GM12878 (cell line): Measurements from ENCODE around the gene OS9. TPM values are rescaled to one million over a fixed set of nuclear protein-coding genes. Genes with fewer than 3 reads are reported as not detected.

Source experiments
- ATAC-seq: fragments of 200-7000 bp; cut with Tn5 transposase; 3 replicates; pipeline ENCODE4 v1.9.1; 2020; ENCODE audit warnings: mild to moderate bottlenecking, moderate library complexity
- BruUV-seq: library from RNA; stranded (reverse); fragments of 400-500 nt; replicated peaks from 2 replicates; lab custom pipeline; 2021; lab: Mats Ljungman, UMichigan
- CTCF ChIA-PET: fragments of 300-600 bp; sonication (Branson Sonifier 250); formaldehyde crosslinking; extraction: SDS; loops from one replicate; lab custom pipeline; 2021; ENCODE audit warnings: inconsistent platforms; lab: Yijun Ruan, JAX
- POLR2A ChIA-PET: fragments of 350-600 bp; formaldehyde crosslinking; extraction: SDS; loops from one replicate; lab custom pipeline; 2021; ENCODE audit warnings: inconsistent platforms; lab: Charles Lee
- RAD21 ChIA-PET: fragments of 300-600 bp; sonication (Branson Sonifier 250); formaldehyde crosslinking; loops from one replicate; lab custom pipeline; 2023; ENCODE audit warnings: antibody characterized with exemption; ENCODE audit not compliant: unreplicated experiment; lab: Charles Lee
- SMC1A ChIA-PET: fragments of 300-600 bp; sonication (Branson Sonifier 250); formaldehyde crosslinking; loops from one replicate; lab custom pipeline; 2023; ENCODE audit not compliant: unreplicated experiment, uncharacterized antibody; lab: Charles Lee
- DNase-seq: peaks from one replicate; pipeline ENCODE4 v3.0.0-alpha.2; 2011; ENCODE audit warnings: low read depth, low spot score
- FAIRE-seq: peaks from 3 replicates; lab custom pipeline; 2011; peaks lifted over from hg19 to GRCh38; lab: Jason Lieb, UNC
- H2AFZ ChIP-seq: 2 replicates; pipeline ENCODE4 v1.6.0; 2011; ENCODE audit warnings: low read depth, low read length, control low read depth; ENCODE audit not compliant: control insufficient read depth
- H3K27ac ChIP-seq: 2 replicates; pipeline ENCODE4 v1.5.1; 2011; ENCODE audit warnings: control low read depth; ENCODE audit not compliant: control insufficient read depth, insufficient read depth
- H3K27me3 ChIP-seq, 2 experiments: replicated peaks in 1 of 2; 2 replicates each; pipeline versions ENCODE4 v1.6.0 to v1.6.1; 2011; ENCODE audit warnings: low read length in 1 of 2; ENCODE audit not compliant: control insufficient read depth in 2 of 2, insufficient read depth in 2 of 2
- H3K36me3 ChIP-seq, 2 experiments: 2 replicates each; pipeline ENCODE4 v1.5.1; 2011; ENCODE audit warnings: low read length in 1 of 2; ENCODE audit not compliant: control insufficient read depth in 2 of 2, insufficient read depth in 2 of 2
- H3K4me1 ChIP-seq: 2 replicates; pipeline ENCODE4 v1.6.1; 2011; ENCODE audit warnings: mild to moderate bottlenecking, low read length, moderate library complexity, mixed read lengths; ENCODE audit not compliant: control insufficient read depth, insufficient read depth
- H3K4me2 ChIP-seq: 2 replicates; pipeline ENCODE4 v1.6.0; 2011; ENCODE audit warnings: control low read depth; ENCODE audit not compliant: control insufficient read depth, insufficient read depth
- H3K4me3 ChIP-seq: fragments of 200-600 bp; sonication (generic); 2 replicates; pipeline ENCODE4 v1.5.1; 2016
- H3K79me2 ChIP-seq: 2 replicates; pipeline ENCODE4 v1.6.0; 2011; ENCODE audit warnings: low read length; ENCODE audit not compliant: control insufficient read depth, insufficient read depth
- H3K9ac ChIP-seq: 2 replicates; pipeline ENCODE4 v1.8.0; 2011; ENCODE audit warnings: low read length, control low read depth, mixed read lengths; ENCODE audit not compliant: control insufficient read depth, insufficient read depth
- H3K9me3 ChIP-seq: replicated peaks from 3 replicates; pipeline ENCODE4 v1.5.1; 2011; ENCODE audit warnings: mild to moderate bottlenecking, low read length; ENCODE audit not compliant: control insufficient read depth, insufficient read depth
- H4K20me1 ChIP-seq: 2 replicates; pipeline ENCODE4 v1.6.0; 2011; ENCODE audit not compliant: control insufficient read depth, insufficient read depth
- EED ChIP-seq: sonication (generic); IDR thresholded peaks from 2 replicates; pipeline ENCODE4 v1.6.1; 2016; ENCODE audit warnings: antibody characterized with exemption, low read depth
- IRF4 ChIP-seq: IDR thresholded peaks from 2 replicates; pipeline ENCODE4 v1.6.1; 2011; ENCODE audit warnings: low read depth, low read length
- RAD51 ChIP-seq: fragments of 450-650 bp; IDR thresholded peaks from 2 replicates; pipeline ENCODE4 v1.6.1; 2016; ENCODE audit warnings: moderate library complexity, mild to moderate bottlenecking, inconsistent platforms
- SMC3 ChIP-seq: IDR thresholded peaks from 2 replicates; pipeline ENCODE4 v1.6.1; 2011; ENCODE audit warnings: low read length, improper control_type of control experiment, borderline replicate concordance
- STAT3 ChIP-seq: IDR thresholded peaks from 2 replicates; pipeline ENCODE4 v1.6.1; 2011; ENCODE audit warnings: low read depth, low read length, improper control_type of control experiment
- TCF3 ChIP-seq: IDR thresholded peaks from 2 replicates; pipeline ENCODE4 v1.6.1; 2012; ENCODE audit warnings: low read depth, mild to moderate bottlenecking, low read length, borderline replicate concordance; ENCODE audit not compliant: insufficient read depth
- USF2 ChIP-seq: IDR thresholded peaks from 2 replicates; pipeline ENCODE4 v1.6.1; 2011; ENCODE audit warnings: low read depth, low read length, improper control_type of control experiment, borderline replicate concordance
- YY1 ChIP-seq: IDR thresholded peaks from 2 replicates; pipeline ENCODE4 v1.6.1; 2011; ENCODE audit warnings: low read depth, mild to moderate bottlenecking, low read length
- WGBS: methylation state at CpG from one replicate; pipeline ENCODE4 v1.1.6; 2016; ENCODE audit warnings: low lambda C conversion rate; ENCODE audit not compliant: insufficient replicate concordance, insufficient coverage; ENCODE audit errors: missing lambda C conversion rate; 5-methylcytosine and 5-hydroxymethylcytosine counted together
- in situ Hi-C: fragments of 300-500 bp; cut with MboI; formaldehyde crosslinking; loops from 9 replicates; pipeline ENCODE4 v1.14.3; 2018; ENCODE audit warnings: mixed read lengths
- intact Hi-C: fragments of 100-400 bp; cut with micrococcal nuclease; formaldehyde crosslinking; loops from one replicate; pipeline ENCODE4 v1.14.2; 2022; ENCODE audit not compliant: unreplicated experiment
- polyA plus RNA-seq, 11 experiments: library from polyadenylated mRNA; depleted of rRNA in 4 of 11; unstranded in 6 of 11; stranded (reverse) in 5 of 11; fragments of >200 nt; fragmentation: Nextera tagmentation in 4 of 11; fragmentation: Illumina TruSeq in 1 of 11; extraction: Ambion mirVana in 4 of 11; extraction: Trizol in 1 of 11; gene quantifications; 1 replicate in 1 of 11; 2 replicates in 10 of 11; pipeline versions ENCODE4 v1.2.1 to v1.2.3, GENCODE V29; 2011 to 2016; ENCODE audit warnings: inconsistent platforms in 2 of 11, missing spikeins in 2 of 11, low read depth in 1 of 11
- total RNA-seq, 4 experiments: library from RNA; depleted of rRNA in 3 of 4; stranded (reverse); fragments of >200 nt in 3 of 4; fragmentation: Illumina TruSeq in 1 of 4; extraction: Trizol in 1 of 4; gene quantifications; 2 replicates each; pipeline versions ENCODE4 v1.2.1 to v1.2.3, GENCODE V29; 2013 to 2021
- TF ChIP-seq, protein P1 (sequence below): fragments of 150-350 bp; IDR thresholded peaks from 2 replicates; pipeline ENCODE4 v1.6.1; 2014; ENCODE audit warnings: mild to moderate bottlenecking, low read depth, low read length
- TF ChIP-seq, protein P2 (sequence below): fragments of 150-350 bp; IDR thresholded peaks from 2 replicates; pipeline ENCODE4 v1.6.1; 2016; ENCODE audit warnings: low read depth, low read length

The OS9 gene
- total and polyA plus RNA-seq, 10 of the 15 experiments (the other 5 are each of a cell fraction or from before 2014, with no cell fraction given), result 5.2 to 106 (median 79.1) TPM

DNA sequence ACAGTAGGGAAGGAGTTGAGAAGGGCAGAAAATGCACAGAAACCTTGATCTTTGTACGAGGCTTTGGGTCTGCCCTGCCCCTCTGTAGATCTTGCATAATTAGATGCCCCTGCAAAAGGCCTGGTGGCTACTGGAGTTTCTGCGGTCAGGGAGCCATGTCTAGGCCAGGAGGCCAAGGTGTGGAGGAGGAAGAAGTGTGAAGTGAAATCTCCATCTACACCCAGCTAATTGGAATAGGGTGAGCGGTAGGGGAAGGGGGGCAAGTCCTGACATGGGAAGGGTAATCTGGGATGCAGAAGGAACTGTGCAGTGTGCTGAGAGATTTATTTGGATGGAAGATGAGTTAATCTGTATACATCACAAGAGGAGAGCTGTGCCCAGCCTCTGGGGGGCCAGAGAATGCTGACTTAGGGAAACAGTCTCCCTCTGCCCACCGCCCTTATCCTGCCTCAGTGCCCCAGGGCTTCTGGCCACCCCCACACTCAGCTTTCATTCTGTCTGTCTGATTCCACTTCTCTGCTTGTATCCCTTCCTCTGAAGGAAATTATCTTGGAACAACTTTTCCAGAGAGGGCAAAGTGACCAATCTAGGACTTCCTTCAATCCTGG, 67.6 kb downstream of the OS9 start:
- SMC1A ChIA-PET, result no interaction called here
- peaks cover 11 to 23% of the 10 kb centered on the region in 2 experiments; a peak in 3 of 4 replicates for H3K27me3 ChIP-seq
- no peak for DNase-seq
- no peak overlapping the region for H3K9ac ChIP-seq
- TF ChIP-seq USF2 (no peak), YY1 (no peak)
- H2AFZ ChIP-seq, result no peak overlapping the region
- no peak for FAIRE-seq
- H3K4me1 ChIP-seq, result peaks cover 27% of the 10 kb centered on the region
- no TSS peak for BruUV-seq
- peaks cover 0 to 3% of the 10 kb centered on the region in 2 experiments; a peak in 2 of 4 replicates for H3K36me3 ChIP-seq
- in situ Hi-C loops, result no loop called here
- H3K4me2 ChIP-seq, result no peak overlapping the region
- no peak overlapping the region for H3K27ac ChIP-seq
- no peaks in the 10 kb centered on the region for H3K79me2 ChIP-seq
- no peak overlapping the region for H3K4me3 ChIP-seq
- no peaks in the 10 kb centered on the region; the same call in 2 of the 3 replicates for H3K9me3 ChIP-seq
- H4K20me1 ChIP-seq, result no peaks in the 10 kb centered on the region; the same call in 1 of the 2 replicates
- CTCF ChIA-PET, result interaction anchor here (0.5 kb wide), 1 partner anchor 172 kb away, joined by 3 read pairs; no protein-coding TSS in a partner anchor
- POLR2A ChIA-PET, result no interaction called here
- no peak for ATAC-seq
- intact Hi-C loops, result no loop called here
- WGBS, result 79% methylated on average over 4 of the region's 4 CpGs
- RAD21 ChIA-PET, result no interaction called here

GRCh38 chr12:57762463-57762862, 68.5 kb downstream of the OS9 start:
- ChIA-PET CTCF (interaction anchor here (0.6 to 0.9 kb wide), 3 partner anchors 14 to 195 kb away, joined by 3 to 4 read pairs (median 3); no protein-coding TSS in a partner anchor), SMC1A (interaction anchor here (0.7 kb wide), 1 partner anchor 282 kb away, joined by 3 read pairs; the partner anchor contains the start of gene ARHGAP9), POLR2A (interaction anchor here (0.5 kb wide), 1 partner anchor 62 kb away, joined by 3 read pairs; no protein-coding TSS in a partner anchor), RAD21 (no interaction called here)
- 73% methylated on average over 2 of the region's 2 CpGs for WGBS
- no peak overlapping the region for H3K27ac ChIP-seq
- no peak for FAIRE-seq
- BruUV-seq, result no TSS peak
- ATAC-seq, result no peak
- no peak overlapping the region for H2AFZ ChIP-seq
- H3K9ac ChIP-seq, result no peak overlapping the region
- H3K79me2 ChIP-seq, result no peaks in the 10 kb centered on the region
- peaks cover 11 to 23% of the 10 kb centered on the region in 2 experiments; a peak in 3 of 4 replicates for H3K27me3 ChIP-seq
- H3K4me1 ChIP-seq, result peaks cover 22% of the 10 kb centered on the region
- no peak overlapping the region for H3K4me2 ChIP-seq
- intact Hi-C loops (no loop called here), in situ Hi-C loops (no loop called here)
- peaks cover 0 to 3% of the 10 kb centered on the region in 2 experiments; a peak in 2 of 4 replicates for H3K36me3 ChIP-seq
- no peak overlapping the region for H3K4me3 ChIP-seq
- no peaks in the 10 kb centered on the region; the same call in 2 of the 3 replicates for H3K9me3 ChIP-seq
- no peak for DNase-seq
- H4K20me1 ChIP-seq, result no peaks in the 10 kb centered on the region; the same call in 1 of the 2 replicates
- TF ChIP-seq, protein P1, sequence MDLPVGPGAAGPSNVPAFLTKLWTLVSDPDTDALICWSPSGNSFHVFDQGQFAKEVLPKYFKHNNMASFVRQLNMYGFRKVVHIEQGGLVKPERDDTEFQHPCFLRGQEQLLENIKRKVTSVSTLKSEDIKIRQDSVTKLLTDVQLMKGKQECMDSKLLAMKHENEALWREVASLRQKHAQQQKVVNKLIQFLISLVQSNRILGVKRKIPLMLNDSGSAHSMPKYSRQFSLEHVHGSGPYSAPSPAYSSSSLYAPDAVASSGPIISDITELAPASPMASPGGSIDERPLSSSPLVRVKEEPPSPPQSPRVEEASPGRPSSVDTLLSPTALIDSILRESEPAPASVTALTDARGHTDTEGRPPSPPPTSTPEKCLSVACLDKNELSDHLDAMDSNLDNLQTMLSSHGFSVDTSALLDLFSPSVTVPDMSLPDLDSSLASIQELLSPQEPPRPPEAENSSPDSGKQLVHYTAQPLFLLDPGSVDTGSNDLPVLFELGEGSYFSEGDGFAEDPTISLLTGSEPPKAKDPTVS, result no peak
- TF ChIP-seq, protein P2, sequence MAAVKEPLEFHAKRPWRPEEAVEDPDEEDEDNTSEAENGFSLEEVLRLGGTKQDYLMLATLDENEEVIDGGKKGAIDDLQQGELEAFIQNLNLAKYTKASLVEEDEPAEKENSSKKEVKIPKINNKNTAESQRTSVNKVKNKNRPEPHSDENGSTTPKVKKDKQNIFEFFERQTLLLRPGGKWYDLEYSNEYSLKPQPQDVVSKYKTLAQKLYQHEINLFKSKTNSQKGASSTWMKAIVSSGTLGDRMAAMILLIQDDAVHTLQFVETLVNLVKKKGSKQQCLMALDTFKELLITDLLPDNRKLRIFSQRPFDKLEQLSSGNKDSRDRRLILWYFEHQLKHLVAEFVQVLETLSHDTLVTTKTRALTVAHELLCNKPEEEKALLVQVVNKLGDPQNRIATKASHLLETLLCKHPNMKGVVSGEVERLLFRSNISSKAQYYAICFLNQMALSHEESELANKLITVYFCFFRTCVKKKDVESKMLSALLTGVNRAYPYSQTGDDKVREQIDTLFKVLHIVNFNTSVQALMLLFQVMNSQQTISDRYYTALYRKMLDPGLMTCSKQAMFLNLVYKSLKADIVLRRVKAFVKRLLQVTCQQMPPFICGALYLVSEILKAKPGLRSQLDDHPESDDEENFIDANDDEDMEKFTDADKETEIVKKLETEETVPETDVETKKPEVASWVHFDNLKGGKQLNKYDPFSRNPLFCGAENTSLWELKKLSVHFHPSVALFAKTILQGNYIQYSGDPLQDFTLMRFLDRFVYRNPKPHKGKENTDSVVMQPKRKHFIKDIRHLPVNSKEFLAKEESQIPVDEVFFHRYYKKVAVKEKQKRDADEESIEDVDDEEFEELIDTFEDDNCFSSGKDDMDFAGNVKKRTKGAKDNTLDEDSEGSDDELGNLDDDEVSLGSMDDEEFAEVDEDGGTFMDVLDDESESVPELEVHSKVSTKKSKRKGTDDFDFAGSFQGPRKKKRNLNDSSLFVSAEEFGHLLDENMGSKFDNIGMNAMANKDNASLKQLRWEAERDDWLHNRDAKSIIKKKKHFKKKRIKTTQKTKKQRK, result no peak
- no peak for TF ChIP-seq TCF3
- no peak for TF ChIP-seq STAT3
- TF ChIP-seq RAD51, result no peak
- no peak for TF ChIP-seq SMC3
- no peak for TF ChIP-seq EED
- no peak for TF ChIP-seq IRF4
